ENCODE data around the gene NDUFB11. TPM values are rescaled to one million over a fixed set of nuclear protein-coding genes. Genes with fewer than 3 reads are reported as not detected.
A peak's percentile ranks its signal among the peaks of the same experiment; 100 is the strongest.

The NDUFB11 gene
- total and polyA plus RNA-seq, 9 of the 15 experiments (the other 6 are each of a cell fraction or from before 2014, with no cell fraction given): 20.9 to 269 (median 86.8) TPM

- TF ChIP-seq E2F6 (IDR thresholded peaks at IDR 0.05; ENCODE audit: borderline replicate concordance in 1 of 2, extremely low read depth in 1 of 2, insufficient read depth in 1 of 2, insufficient read length in 1 of 2, low read depth in 1 of 2, low read length in 1 of 2, poor library complexity in 1 of 2, severe bottlenecking in 1 of 2) (peak; percentile 39 to 51), RBM15 (IDR thresholded peaks at IDR 0.05; ENCODE audit: insufficient read depth, low read length) (no peak), MYNN (IDR thresholded peaks at IDR 0.05) (no peak), MYNN (CRISPR knock-in tag; IDR thresholded peaks at IDR 0.05) (no peak), MED1 (CRISPR knock-in tag; IDR thresholded peaks at IDR 0.05; ENCODE audit: borderline replicate concordance) (no peak), TOE1 (IDR thresholded peaks at IDR 0.05; ENCODE audit: borderline replicate concordance) (peak; percentile 48; the same call in 1 of the 2 replicates), TOE1 (CRISPR knock-in tag; IDR thresholded peaks at IDR 0.05; ENCODE audit: borderline replicate concordance, low read depth) (no peak), ZNF445 (CRISPR knock-in tag; IDR thresholded peaks at IDR 0.05; ENCODE audit: low read depth) (no peak), ZBTB1 (CRISPR knock-in tag; IDR thresholded peaks at IDR 0.05; ENCODE audit: borderline replicate concordance, low read depth) (no peak), HES1 (IDR thresholded peaks at IDR 0.05; ENCODE audit: low read depth) (no peak), CREM (IDR thresholded peaks at IDR 0.05; ENCODE audit: low read depth) (peak; percentile 62), RBM22 (IDR thresholded peaks at IDR 0.05; ENCODE audit: low read depth, low read length, poor library complexity, severe bottlenecking) (no peak), AFF1 (IDR thresholded peaks at IDR 0.05; ENCODE audit: low read depth in 1 of 2, partially characterized antibody in 2 of 2) (peak in 1 of 2 experiments; percentile 32), RBM25 (IDR thresholded peaks at IDR 0.05; ENCODE audit: low read depth, low read length, severe bottlenecking) (peak; percentile 84), NRF1 (conservative IDR thresholded peaks at IDR 0.05 in 1 of 2, IDR thresholded peaks at IDR 0.05 in 1 of 2) (peak; percentile 69 to 76), DIDO1 (tag; IDR thresholded peaks at IDR 0.05; ENCODE audit: low read depth) (no peak), ZNF124 (CRISPR knock-in tag; IDR thresholded peaks at IDR 0.05) (no peak), NEUROD1 (IDR thresholded peaks at IDR 0.05; ENCODE audit: borderline replicate concordance, low read depth, low read length, partially characterized antibody) (peak; percentile 57), ZFX (CRISPR knock-in tag; IDR thresholded peaks at IDR 0.05) (no peak), THAP7 (CRISPR knock-in tag; IDR thresholded peaks at IDR 0.05) (no peak), PTRF (tag; IDR thresholded peaks at IDR 0.05) (no peak)
Measured at GRCh38 chrX:47190445-47191269, 46.2 kb upstream of the NDUFB11 start (continued).
